ENCODE measurements around the gene PITPNC1. TPM values are rescaled to one million over a fixed set of nuclear protein-coding genes. Genes with fewer than 3 reads are reported as not detected.

PITPNC1 gene
- total RNA-seq, 1 experiment from 2014 or later = 37.5 TPM

- Histone ChIP-seq H3T11ph (ENCODE audit: low read length) (no peak overlapping the region), H3K23me2 (ENCODE audit: insufficient read length, low read depth, low read length, poor library complexity, severe bottlenecking) (no peaks in the 10 kb centered on the region), H2BK5ac (ENCODE audit: insufficient read length, low read length) (no peak overlapping the region), H3K27ac (ENCODE audit: insufficient read length, low read depth, low read length) (no peak overlapping the region), H3K9me3 (ENCODE audit: control insufficient read depth, low read depth, low read length) (no peaks in the 10 kb centered on the region), H2BK120ac (ENCODE audit: low read depth, low read length, poor library complexity, severe bottlenecking) (no peak overlapping the region), H3K23ac (ENCODE audit: insufficient read length, low read depth, low read length) (no peak overlapping the region), H4K20me1 (ENCODE audit: control insufficient read depth, insufficient read depth, insufficient read length) (no peaks in the 10 kb centered on the region), H3K27me3 (ENCODE audit: insufficient read depth, low read length) (no peaks in the 10 kb centered on the region), H3K56ac (ENCODE audit: insufficient read length, low read depth, low read length) (no peak overlapping the region), H2BK15ac (ENCODE audit: low read depth, low read length) (no peak overlapping the region), H4K5ac (ENCODE audit: insufficient read length, low read depth, low read length) (no peak overlapping the region), H2BK12ac (ENCODE audit: insufficient read length, low read depth, low read length) (no peak overlapping the region), H2AFZ (ENCODE audit: low read length) (no peak overlapping the region), H3K14ac (ENCODE audit: insufficient read depth, low read length) (no peak overlapping the region), H3K9ac (ENCODE audit: extremely low read depth, insufficient read length, low read length) (no peak overlapping the region), H3K18ac (ENCODE audit: insufficient read length, low read depth, low read length) (no peak overlapping the region), H2AK5ac (ENCODE audit: insufficient read length, low read length) (no peak overlapping the region), H3K79me2 (ENCODE audit: insufficient read depth, low read length) (0 out of 2 replicates have a peak, but pooled peaks cover 3% of the 10 kb centered on the region), H2BK20ac (ENCODE audit: low read depth, low read length, poor library complexity, severe bottlenecking) (no peak overlapping the region), H4K8ac (replicated peaks; ENCODE audit: insufficient read length, low read depth, low read length) (no peak overlapping the region), H3K4ac (ENCODE audit: low read depth, low read length) (no peak overlapping the region), H4K91ac (ENCODE audit: insufficient read length, low read depth, low read length) (no peak overlapping the region), H3K79me1 (ENCODE audit: insufficient read depth, low read depth, low read length, poor library complexity, severe bottlenecking) (peaks cover 3% of the 10 kb centered on the region), H3K4me2 (ENCODE audit: insufficient read depth, insufficient read length, low read length) (no peak overlapping the region), H3K4me1 (ENCODE audit: insufficient read depth, low read length) (peaks cover 16% of the 10 kb centered on the region)
- peak overlapping the region in 1 of 3 experiments; percentile 64; a peak in 2 of 7 replicates for H3K27ac Mint-ChIP-seq
- peaks cover 30 to 39% of the 10 kb centered on the region in 2 experiments for H3K4me1 Mint-ChIP-seq
- DNase-seq = peak; percentile 34
- TF ChIP-seq CTCF (conservative IDR thresholded peaks at IDR 0.05) = no peak
- H3K4me3 Mint-ChIP-seq = no peak overlapping the region
- H3K27me3 Mint-ChIP-seq (ENCODE audit: low read depth) = no peaks in the 10 kb centered on the region
- H3K9me3 Mint-ChIP-seq = peaks cover 3 to 6% of the 10 kb centered on the region in 2 experiments
- peaks cover 0 to 10% (median 9%) of the 10 kb centered on the region in 3 experiments; a peak in 5 of 7 replicates for H3K36me3 Mint-ChIP-seq (ENCODE audit: insufficient read depth in 1 of 3, low read depth in 3 of 3)
- no CpG with 5 or more reads among the region's 4 CpGs for WGBS (ENCODE audit: extremely low coverage, insufficient read length, low lambda C conversion rate)
These were observed 137.9 kb downstream of the PITPNC1 start for GRCh38 chr17:67514998-67515397.

Measured in H9 (cell line).